HG02870 (cell line): ENCODE results near the gene AGGF1.
A peak's percentile ranks its signal among the peaks of the same experiment; 100 is the strongest.
"Not testable (repeated sequence)": the region's sequence is repeated elsewhere in the genome, so short reads cannot be mapped to it uniquely, and the experiment has no call there.

Experiments used
- ATAC-seq: cut with Tn5 transposase; IDR thresholded peaks from one replicate; pipeline ENCODE4 v1.9.1; 2021; ENCODE audit warnings: mild to moderate bottlenecking, moderate library complexity; ENCODE audit not compliant: unreplicated experiment

Gene AGGF1, protein sequence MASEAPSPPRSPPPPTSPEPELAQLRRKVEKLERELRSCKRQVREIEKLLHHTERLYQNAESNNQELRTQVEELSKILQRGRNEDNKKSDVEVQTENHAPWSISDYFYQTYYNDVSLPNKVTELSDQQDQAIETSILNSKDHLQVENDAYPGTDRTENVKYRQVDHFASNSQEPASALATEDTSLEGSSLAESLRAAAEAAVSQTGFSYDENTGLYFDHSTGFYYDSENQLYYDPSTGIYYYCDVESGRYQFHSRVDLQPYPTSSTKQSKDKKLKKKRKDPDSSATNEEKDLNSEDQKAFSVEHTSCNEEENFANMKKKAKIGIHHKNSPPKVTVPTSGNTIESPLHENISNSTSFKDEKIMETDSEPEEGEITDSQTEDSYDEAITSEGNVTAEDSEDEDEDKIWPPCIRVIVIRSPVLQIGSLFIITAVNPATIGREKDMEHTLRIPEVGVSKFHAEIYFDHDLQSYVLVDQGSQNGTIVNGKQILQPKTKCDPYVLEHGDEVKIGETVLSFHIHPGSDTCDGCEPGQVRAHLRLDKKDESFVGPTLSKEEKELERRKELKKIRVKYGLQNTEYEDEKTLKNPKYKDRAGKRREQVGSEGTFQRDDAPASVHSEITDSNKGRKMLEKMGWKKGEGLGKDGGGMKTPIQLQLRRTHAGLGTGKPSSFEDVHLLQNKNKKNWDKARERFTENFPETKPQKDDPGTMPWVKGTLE

GRCh38 chr5:77030097-77031071, at the start of gene AGGF1:
Gene AGGF1 (plus strand): TSS chr5:77030404. CDS start chr5:77030767, 363 bp downstream.
- peak; percentile 98 for ATAC-seq

DNA sequence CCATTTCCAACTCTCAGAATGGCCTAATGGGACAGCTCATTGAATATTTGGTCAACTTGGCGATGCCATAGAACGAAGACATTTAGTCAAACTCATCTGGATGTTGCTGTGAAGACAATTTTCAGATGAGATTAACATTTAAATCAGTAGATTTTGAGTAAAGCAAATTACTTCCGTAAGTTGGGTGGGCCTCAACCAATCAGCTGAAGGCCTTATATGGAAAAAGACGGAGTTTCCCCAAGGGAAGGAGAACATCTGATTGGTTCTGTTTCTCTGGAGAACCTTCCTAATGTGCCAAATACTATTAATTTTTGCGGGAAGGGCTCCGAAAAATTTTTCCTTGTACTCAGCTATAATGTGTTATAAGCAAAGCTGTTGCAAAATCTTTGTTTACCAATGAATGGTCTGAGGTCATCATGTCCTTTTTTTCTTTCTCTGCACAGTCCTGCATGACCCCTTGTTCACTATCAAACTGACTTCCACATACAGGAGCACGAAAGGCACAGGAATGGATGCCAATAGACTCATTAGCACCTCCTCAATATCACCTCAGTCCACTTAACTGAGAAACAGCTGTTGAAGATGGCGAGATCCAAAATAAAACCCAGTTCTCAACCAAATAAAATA, 49.6 kb upstream of the AGGF1 start:
- no peak for ATAC-seq

- ATAC-seq: no peak
These were observed 47.8 kb upstream of the AGGF1 start for GRCh38 chr5:76982450-76982849.

GRCh38 chr5:76983468-76983867, 46.7 kb upstream of the AGGF1 start:
- ATAC-seq: no peak

GRCh38 chr5:76986825-76987526, 43.2 kb upstream of the AGGF1 start:
- ATAC-seq: no peak

DNA sequence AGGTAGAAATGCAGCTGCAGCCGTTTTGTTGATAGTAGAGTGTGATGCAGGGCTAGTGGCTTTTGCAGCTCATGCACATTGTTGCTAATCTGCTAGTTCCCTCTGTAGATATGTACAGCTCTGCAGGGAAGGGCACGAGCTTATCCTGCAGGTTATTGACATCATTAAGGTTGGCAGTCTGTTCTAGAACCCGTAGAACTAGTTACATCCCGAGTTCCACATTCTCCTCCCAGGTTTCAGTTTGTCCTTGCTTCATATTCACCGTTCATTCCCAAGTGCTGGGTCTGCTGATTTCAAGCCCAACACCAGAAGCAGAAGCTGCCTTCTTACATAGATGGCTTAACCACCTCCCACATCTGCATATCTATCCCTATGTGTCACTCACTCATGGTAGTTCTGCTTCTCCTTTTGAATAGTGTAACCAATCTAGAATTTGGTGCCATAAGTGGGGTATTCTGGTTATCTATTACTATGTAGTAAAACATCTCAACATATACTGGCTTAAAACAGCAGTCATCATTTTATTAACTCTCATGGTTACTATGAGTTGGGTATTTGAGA, 39.2 kb upstream of the AGGF1 start:
- no peak for ATAC-seq

DNA sequence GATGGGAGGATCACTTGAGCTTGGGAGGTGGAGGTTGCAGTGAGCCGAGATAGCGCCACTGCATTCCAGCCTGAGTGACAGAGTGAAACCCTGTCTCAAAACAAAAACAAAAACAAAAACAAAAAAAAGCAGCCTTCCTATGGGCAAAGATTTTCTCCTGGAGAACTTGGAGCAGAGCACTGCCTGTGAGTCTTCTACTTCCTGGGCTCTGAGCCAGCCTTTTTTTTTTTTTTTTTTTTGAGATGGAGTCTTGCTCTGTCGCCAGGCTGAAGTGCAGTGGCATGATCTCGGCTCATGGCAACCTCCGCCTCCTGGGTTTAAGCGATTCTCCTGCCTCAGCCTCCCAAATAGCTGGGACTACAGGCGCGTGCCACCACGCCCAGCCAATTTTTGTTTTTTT, 36.8 kb upstream of the AGGF1 start:
- ATAC-seq: not testable (repeated sequence)

- no peak for ATAC-seq
These were observed 35.9 kb upstream of the AGGF1 start for GRCh38 chr5:76994337-76994736.

DNA sequence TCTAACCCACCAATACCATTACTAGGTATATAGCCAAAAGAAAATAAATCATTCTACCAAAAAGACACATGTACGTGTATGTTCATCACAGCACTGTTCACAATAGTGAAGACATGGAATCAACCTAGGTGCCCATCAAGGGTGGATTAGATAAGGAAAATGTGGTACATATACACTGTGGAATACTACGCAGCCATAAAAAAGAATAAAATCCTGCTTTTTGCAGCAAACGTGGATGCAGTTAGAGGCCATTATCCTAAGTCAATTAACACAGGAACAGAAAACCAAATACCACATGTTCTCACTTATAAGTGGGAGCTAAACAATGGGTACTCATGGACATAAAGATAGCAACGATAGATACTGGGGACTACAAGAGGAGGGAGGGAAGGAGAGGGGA, 32.0 kb upstream of the AGGF1 start:
- ATAC-seq: not testable (repeated sequence)

- no peak for ATAC-seq
These were observed 30.8 kb upstream of the AGGF1 start for GRCh38 chr5:76999451-76999850.

GRCh38 chr5:77003246-77003645, 27.0 kb upstream of the AGGF1 start:
- no peak for ATAC-seq

DNA sequence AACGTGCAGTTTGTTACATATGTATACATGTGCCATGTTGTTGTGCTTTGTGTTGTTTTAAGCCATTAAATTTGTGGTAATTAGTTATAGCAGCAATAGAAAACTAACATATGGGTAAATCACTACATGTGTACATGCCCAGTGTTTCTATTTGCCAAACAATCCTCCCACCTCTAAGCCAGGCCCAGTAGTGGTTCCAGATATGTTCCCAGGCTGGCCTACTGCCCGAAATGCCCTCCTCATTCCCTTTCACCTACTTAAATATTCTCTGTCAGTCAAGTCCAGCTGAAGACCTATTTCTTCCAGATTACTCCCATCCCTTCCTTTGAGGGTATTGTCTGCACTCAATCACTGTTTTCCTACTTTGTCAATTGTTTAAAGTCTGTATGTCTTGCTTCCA, 24.1 kb upstream of the AGGF1 start:
- ATAC-seq: no peak

DNA sequence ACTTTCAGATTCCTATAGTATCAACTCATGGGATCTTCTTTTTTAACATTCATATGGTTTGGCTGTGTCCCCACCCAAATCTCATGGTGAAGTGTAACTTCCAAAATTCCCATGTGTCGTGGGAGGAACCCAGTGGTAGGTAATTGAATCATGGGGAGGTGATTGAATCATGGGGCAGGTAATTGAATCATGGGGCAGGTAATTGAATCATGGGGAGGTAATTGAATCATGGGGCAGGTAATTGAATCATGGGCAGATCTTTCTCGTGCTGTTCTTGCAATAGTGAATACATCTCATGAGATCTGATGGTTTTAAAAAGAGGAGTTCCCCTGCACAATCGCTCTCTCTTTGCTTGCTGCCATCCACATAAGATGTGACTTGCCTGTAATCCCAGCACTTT, 21.8 kb upstream of the AGGF1 start:
- ATAC-seq: no peak

GRCh38 chr5:77010243-77010642, 20.0 kb upstream of the AGGF1 start:
- no peak for ATAC-seq

- ATAC-seq: no peak
These were observed 18.7 kb upstream of the AGGF1 start for GRCh38 chr5:77011498-77011897.

GRCh38 chr5:77012601-77013000, 17.6 kb upstream of the AGGF1 start:
- ATAC-seq: no peak

DNA sequence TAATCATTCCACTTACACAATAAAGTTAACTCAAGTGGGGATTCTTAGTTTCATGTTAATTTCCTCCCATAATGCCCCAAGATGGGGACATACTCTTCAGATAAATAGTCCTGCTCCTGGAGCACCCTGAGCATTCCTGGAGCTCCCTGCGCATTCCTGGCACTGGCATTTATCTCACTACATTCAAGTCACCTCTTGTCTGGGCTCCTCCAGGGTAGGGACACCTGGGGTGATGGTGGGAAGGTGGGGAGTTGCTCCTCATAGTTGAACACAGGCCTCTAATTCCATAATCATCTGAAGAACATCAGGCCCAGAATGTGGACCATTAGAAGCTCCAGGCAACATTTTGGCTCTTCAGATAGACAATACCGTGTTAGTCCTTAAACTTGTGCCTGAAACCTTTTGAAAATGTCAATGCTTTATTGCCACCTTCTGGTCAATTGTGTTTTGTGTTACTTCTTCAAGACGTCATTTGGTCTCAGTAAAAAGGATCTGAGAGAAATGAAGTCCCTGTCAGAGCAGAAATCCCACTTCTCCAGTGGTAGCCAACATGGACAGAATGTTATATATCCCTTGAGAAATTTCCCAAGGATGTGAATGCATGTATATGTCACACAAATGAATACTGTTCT, 14.2 kb upstream of the AGGF1 start:
- no peak for ATAC-seq

DNA sequence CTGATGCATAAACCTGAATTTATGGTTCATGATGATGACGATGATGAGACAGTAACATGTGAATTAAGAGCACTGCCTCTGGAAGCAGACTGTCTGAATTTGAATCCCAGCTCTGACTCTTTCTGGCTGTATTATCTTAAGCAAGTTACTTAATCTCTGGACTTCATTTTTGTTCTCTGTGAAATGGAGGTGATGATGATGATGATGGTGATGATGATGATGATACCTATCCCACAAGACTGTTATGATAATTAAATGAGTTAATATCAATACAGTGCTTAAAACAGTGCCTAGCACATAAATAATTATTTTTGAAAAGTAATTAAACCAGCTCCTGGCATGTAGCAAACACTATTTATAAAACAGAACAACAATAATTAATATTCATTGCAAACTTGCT, 13.2 kb upstream of the AGGF1 start:
- no peak for ATAC-seq

DNA sequence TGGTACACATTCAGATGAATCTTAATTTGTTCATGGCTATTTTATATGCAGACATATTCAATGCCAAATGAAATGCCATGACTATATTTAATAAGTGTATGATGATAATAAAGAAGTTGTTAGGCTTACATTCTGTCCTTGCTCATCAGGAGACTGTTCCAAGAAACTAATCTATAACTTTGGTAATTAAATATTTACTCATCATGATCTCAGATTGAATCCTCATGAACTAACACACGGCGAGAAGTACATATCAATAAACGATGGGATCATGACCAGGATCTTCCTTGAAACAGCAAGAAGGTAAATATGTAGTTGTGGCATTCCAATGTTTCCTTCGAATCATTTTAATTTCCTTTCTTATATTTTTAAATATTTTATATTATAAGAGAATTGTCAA, 12.5 kb upstream of the AGGF1 start:
- no peak for ATAC-seq
